ENCODE results near the gene EIF3B.
"Not testable (repeated sequence)": the region's sequence is repeated elsewhere in the genome, so short reads cannot be mapped to it uniquely, and the experiment has no call there.

Gene EIF3B

DNA sequence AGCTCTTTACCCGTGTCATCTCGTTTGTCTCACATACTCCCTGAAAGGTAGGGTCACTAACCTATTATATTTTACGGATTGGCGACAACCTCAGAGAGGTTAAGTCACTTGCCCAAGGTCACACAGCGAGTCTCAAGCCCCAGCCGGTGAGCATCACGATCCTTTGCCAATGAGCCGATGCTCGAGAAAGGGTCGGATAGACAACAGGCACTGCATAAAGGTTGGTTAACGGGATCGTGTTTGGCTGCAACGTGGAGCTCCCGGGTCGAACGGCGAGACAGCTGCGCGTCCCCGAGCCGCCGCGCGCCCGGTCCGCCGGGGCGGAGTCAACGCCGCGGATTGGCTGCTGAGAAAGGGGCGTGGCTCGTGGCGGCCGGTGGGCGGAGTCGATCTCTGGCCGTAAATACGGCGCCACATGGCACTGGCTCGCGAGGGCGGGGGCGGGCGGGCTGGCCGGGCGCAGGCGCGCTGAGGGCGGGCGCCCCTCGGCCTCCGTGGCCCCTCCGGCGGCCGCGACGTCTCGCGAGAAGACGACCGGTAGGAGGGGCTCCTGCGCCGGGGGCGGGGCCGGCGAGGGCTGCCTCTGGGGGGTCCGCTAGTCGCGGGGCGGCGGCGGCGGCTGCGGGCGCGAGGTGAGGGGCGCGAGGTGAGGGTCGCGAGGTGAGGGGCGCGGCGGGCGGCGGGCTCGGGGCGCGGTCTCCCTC lies 48.5 kb downstream of the EIF3B start, which contains the start of gene CHST12:
CHST12 (plus strand) TSS at position 598 of the 704 bp plus-strand sequence. CDS start 29,029 bp downstream, outside the sequence.
- peak; percentile 100 for DNase-seq (ENCODE audit: low spot score)

DNA sequence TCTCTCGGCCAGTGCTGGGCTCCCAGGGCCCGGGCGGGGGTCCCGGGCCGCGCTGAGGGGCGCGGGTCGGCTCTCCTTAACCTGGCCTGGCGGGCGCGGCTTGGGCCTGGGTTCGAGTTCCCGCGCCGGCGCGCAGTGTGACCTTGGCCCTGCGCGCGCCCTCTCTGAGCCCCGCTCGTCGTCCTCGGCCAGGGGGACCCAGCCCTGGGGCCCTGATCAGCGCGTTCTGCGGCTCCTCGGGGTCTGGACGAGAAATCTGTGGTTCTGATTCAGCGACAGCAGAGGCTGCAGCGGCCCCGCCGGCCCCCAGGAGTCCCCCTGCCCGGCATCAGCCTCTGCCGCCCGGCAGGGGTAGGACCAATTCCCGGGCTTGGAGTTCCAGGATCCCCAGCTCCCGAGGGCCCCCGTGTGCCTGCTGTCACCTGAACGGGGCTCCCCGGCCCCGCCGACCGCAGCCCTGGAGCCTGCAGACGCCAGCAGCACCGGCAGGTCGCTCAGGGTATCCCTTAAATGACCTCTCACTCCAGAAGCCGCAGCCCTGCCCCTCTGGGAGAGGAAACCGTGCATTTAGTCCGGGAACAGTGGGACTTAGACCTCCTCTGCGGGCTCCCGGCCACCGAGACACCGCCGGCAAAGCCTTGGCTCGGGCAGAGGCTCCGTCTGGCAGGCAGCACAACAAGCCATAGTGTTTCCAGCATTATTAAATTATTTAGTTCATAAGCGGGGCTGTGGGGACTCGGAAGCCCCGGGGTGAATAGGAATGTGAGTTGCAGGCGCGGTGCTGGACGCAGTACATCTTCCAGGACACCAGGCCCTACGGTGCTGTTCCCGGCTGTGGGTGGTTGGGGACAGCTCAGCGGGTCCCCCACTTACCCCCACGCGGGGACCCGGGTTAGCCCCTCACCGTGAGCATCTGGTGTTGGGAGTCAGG lies 49.4 kb downstream of the EIF3B start:
- DNase-seq (ENCODE audit: low spot score): peak; percentile 75

DNA sequence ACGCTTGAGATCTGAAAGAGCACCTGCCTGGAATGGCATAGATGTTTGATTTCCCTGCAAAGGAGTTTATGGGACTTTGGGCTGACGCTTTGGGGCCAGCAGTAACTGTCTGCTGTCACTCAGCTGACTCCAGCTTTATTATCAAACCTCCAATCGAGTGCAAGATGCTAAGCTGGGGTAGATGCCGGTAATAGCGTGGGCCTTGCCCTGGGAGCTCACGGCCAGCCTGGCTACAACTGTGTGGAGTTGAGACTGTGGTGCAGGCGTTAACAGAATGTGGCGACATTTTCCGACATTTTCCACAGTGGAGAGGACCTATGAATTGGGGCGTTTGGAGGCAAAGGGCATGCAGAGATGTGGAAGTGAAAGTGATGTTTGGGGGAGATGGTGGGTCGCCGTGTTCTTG lies 50.1 kb downstream of the EIF3B start:
- DNase-seq (ENCODE audit: low spot score): no peak

- no peak for DNase-seq (ENCODE audit: low spot score)
These were observed 50.6 kb downstream of the EIF3B start for GRCh38 chr7:2405201-2405600.

- no peak for DNase-seq (ENCODE audit: low spot score)
These were observed 51.1 kb downstream of the EIF3B start for GRCh38 chr7:2405601-2406345.

DNA sequence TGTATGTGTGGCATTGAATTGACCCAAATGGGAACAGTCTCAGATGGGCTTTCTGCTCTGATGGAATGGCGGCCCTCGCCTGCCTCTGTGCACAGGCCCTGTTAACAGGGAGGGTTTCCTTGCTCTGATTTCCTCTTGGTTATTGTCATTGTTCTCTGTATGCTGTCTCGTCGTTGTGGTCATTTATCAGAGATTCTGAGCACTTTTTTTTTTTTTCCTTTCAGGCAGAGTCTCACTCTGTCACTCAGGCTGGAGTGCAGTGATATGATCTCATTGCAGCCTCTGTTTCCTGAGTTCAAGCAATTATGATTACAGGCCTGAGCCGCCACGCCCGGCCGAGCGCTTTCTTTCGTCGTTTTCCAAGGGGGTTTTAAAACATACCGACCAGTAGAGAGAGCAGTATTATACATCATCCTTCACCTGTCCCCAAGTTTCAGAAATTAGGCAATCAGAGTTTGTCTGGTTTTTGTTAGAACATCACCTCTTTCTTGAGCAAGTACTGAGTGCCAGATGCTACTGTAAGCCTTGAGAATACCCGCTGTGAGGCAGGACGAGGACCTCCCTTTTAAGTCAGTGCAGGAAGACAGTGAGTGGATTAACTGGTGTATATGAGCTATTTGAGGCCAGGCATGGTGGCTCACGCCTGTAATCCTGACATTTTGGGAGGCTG lies 55.3 kb downstream of the EIF3B start:
- no peak for DNase-seq (ENCODE audit: low spot score)

DNA sequence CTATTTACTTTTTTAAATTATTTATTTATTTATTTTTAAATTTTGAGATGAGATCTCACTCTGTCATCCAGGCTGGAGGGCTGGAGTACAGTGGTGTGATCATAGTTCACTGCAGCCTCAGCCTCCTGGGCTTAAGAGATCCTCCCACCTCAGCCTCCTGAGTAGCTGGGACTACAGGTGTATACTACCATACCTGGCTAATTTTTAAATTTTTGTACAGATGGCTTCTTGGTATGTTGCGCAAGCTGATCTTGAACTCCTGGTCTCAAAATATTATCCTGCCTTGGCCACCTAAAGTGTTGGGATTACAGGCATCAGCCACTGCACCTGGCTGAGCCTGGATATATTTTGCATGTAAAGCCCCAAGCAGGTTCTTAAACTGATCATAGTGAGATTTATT lies 56.4 kb downstream of the EIF3B start:
- no peak for DNase-seq (ENCODE audit: low spot score)

GRCh38 chr7:2411815-2412586 lies 57.4 kb downstream of the EIF3B start:
- DNase-seq (ENCODE audit: low spot score): no peak

DNA sequence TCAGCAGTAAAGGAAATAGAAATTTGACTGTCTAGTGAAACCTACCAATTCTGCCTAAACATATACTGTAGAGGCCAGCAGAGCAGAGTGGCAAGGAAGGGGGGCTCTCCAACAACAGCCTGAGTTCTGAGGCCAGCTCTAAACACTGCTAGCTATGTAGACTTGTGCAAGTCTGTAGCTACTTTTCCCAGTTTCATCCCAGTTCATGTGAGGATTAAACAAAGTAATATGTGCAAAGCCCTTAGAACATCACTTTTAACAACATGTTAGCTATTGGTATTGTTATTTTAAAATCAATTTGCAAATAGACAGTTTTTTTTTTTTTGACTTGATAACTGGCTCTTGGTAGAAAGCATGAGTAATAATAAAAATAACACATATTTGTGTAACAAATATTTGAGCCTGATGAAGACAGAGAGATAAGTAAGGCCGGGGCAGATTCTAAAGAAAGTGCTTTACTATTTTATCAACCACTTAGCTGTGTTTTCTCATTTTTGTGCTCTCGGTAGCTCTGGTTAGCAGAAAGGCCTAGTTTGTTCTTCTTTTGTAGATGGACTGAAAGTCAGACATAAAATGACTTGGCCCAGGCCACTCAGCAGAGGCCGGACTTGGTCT lies 58.1 kb downstream of the EIF3B start:
- no peak for DNase-seq (ENCODE audit: low spot score)

DNA sequence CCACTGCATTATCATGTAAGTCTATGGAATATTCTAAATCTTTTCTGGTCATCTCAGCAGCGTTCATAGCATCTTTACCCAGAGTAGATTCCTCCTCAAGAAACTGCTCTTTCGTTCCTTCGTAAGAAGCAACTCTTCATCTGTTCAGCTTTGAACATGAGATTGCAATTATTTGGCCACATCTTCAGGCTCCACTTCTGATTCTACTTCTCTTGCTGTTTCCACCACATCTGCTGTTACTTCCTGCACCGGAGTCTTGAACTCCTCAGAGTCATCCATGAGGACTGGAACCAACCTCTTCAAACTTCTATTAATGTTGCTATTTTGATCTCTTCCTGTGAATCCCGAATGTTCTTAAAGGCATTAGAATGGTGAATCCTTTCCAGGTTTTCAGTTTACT lies 61.4 kb downstream of the EIF3B start:
- DNase-seq (ENCODE audit: low spot score): no peak

GRCh38 chr7:2416650-2417049 lies 62.0 kb downstream of the EIF3B start:
- DNase-seq (ENCODE audit: low spot score): no peak

- DNase-seq (ENCODE audit: low spot score): not testable (repeated sequence)
These were observed 62.6 kb downstream of the EIF3B start for GRCh38 chr7:2417178-2417577.

- DNase-seq (ENCODE audit: low spot score): peak; percentile 88
These were observed 63.4 kb downstream of the EIF3B start for GRCh38 chr7:2417981-2418481.

- DNase-seq (ENCODE audit: low spot score): no peak
These were observed 65.7 kb downstream of the EIF3B start for GRCh38 chr7:2420216-2420933.

DNA sequence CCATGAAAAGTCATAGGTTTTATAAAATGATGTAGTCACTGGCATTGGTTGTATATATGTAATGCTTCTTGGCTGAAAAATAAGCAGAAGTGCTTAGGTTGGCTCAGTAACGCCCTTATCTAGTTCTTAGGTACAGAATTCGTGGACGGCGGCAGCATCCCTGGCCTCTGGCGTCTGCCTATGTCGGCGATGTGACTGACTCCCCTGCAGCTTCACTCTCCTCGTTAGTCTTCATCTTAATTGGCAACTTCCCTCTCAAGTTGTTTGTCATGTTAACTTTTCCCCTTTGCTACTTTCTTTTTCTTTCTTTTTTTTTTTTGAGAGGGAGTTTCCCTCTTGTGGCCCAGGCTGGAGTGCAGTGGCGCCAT lies 67.3 kb downstream of the EIF3B start:
- no peak for DNase-seq (ENCODE audit: low spot score)

DNA sequence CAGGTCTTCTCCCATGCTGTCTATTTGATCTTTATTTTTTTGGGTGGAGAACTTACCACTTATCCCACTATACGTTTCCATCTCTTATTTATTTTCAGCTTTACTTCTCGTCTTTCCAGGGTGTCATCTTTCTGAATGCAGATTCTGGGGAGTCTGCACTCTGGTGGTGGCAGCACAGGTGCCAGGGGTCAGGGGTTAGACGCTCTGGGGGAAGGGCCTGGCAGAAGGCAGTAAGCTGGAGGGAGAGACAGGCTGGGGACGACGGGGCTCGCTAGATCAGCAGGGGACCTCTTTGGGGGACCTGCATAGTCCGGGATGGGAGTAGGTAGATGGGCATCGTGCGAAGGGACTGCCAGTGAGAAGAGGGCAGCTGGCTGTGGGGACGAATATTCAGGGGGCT lies 71.1 kb downstream of the EIF3B start:
- DNase-seq (ENCODE audit: low spot score): no peak
